ENCODE data around the gene ALDH16A1. TPM values are rescaled to one million over a fixed set of nuclear protein-coding genes. Genes with fewer than 3 reads are reported as not detected.
A peak's percentile ranks its signal among the peaks of the same experiment; 100 is the strongest.

Gene ALDH16A1
- total and polyA plus RNA-seq, 10 of the 15 experiments (the other 5 are each of a cell fraction or from before 2014, with no cell fraction given): 1.7 to 49.3 (median 18.1) TPM

DNA sequence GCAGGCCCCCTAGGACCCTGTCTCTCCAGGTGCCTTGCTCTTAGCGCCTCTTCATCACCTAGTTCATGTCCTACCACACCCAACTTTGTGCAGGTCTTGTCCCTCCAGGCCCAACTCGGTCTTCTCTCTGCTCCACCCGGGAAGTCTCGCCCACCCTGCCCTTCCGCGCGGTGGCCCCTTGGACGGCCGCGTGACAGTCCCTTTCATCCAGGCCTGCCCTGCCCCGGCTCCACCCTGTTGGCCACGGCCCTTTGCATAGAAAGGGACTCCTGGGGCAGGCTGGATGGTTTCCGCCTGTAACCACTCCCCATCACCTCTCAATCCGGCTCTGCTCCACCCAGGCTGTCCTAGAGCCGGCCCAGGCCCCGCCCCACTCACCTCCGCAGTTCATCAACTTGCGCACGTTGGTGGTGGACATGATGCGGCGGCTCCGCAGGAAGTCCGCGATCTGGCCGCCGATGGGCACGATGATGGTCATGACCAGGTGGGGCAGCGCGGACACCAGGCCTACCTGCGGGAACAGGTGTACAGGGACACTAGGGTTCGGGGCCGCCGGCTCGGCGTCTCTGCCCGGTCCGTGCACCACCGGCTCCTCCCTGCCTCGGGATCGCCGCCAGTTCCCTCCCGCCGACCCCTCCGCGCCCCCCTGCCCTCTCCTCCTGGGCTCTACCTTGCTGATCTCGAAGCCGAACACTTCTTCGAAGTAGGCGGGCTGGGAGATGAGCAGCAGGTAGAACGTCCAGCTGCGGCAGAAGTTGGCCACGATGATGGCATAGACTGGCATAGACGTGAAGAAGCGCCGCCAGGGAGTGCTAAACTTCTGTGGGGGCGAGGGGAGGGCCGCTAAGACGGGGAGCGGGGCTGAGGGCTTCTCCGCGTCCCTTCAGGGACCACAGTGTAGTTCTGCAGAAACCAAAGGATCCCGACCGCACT lies 20.6 kb upstream of the ALDH16A1 start:
- ChIA-PET SMC1A (ENCODE audit: uncharacterized antibody, unreplicated experiment) (interaction anchor here (1.2 kb wide), 1 partner anchor 13 kb away, joined by 3 read pairs; no protein-coding TSS in a partner anchor), CTCF (interaction anchor here (0.9 to 1.9 kb wide), 3 partner anchors 30 to 98 kb away, joined by 3 to 5 read pairs (median 3); no protein-coding TSS in a partner anchor), POLR2A (no interaction called here), RAD21 (ENCODE audit: unreplicated experiment) (no interaction called here)
- no peak for DNase-seq (ENCODE audit: low read depth, low spot score)
- no peak for FAIRE-seq
- H3K4me2 ChIP-seq (ENCODE audit: control insufficient read depth, insufficient read depth): no peak overlapping the region
- H2AFZ ChIP-seq (ENCODE audit: control insufficient read depth, low read depth, low read length): no peak overlapping the region
- H3K79me2 ChIP-seq (ENCODE audit: control insufficient read depth, insufficient read depth, low read length): no peaks in the 10 kb centered on the region
- no peaks in the 10 kb centered on the region for H3K36me3 ChIP-seq (ENCODE audit: control insufficient read depth in 2 of 2, insufficient read depth in 2 of 2, low read length in 1 of 2)
- H3K4me3 ChIP-seq: no peak overlapping the region
- no peaks in the 10 kb centered on the region; the same call in 1 of the 2 replicates for H3K4me1 ChIP-seq (ENCODE audit: control insufficient read depth, insufficient read depth, low read length)
- 12% methylated on average over 47 of the region's 63 CpGs for WGBS (ENCODE audit: insufficient coverage, insufficient replicate concordance, low lambda C conversion rate, missing lambda C conversion rate)
- in situ Hi-C loops (cut with MboI): no loop called here
- no peaks in the 10 kb centered on the region for H3K9me3 ChIP-seq (replicated peaks; ENCODE audit: control insufficient read depth, insufficient read depth, low read length)
- H3K27ac ChIP-seq (ENCODE audit: control insufficient read depth, insufficient read depth): no peak overlapping the region
- no peaks in the 10 kb centered on the region for H4K20me1 ChIP-seq (ENCODE audit: control insufficient read depth, insufficient read depth)
- peaks cover 7 to 14% of the 10 kb centered on the region in 2 experiments for H3K27me3 ChIP-seq (replicated peaks in 1 of 2; ENCODE audit: control insufficient read depth in 2 of 2, insufficient read depth in 2 of 2, low read length in 1 of 2)
- intact Hi-C loops (cut with micrococcal nuclease; ENCODE audit: unreplicated experiment): no loop called here
- no TSS peak for BruUV-seq (replicated peaks)
- no peak for TF ChIP-seq CHD2 (IDR thresholded peaks at IDR 0.05; ENCODE audit: borderline replicate concordance, low read depth, low read length)
- no peak for TF ChIP-seq POU2F2 (IDR thresholded peaks at IDR 0.05; ENCODE audit: borderline replicate concordance, low read depth, low read length)
- no peak for TF ChIP-seq JUNB (IDR thresholded peaks at IDR 0.05)
- TF ChIP-seq HCFC1 (IDR thresholded peaks at IDR 0.05; ENCODE audit: low read length): no peak
- no peak for TF ChIP-seq HDAC6 (IDR thresholded peaks at IDR 0.05; ENCODE audit: unreplicated experiment)
- no peak for TF ChIP-seq JUND (IDR thresholded peaks at IDR 0.05; ENCODE audit: low read depth, low read length)
- TF ChIP-seq CBX3 (IDR thresholded peaks at IDR 0.05; ENCODE audit: borderline replicate concordance, low read depth): no peak
- no peak for TF ChIP-seq ZBED1 (IDR thresholded peaks at IDR 0.05; ENCODE audit: borderline replicate concordance)
- TF ChIP-seq RFX5 (IDR thresholded peaks at IDR 0.05; ENCODE audit: low read depth, low read length): no peak
- TF ChIP-seq, protein P1, sequence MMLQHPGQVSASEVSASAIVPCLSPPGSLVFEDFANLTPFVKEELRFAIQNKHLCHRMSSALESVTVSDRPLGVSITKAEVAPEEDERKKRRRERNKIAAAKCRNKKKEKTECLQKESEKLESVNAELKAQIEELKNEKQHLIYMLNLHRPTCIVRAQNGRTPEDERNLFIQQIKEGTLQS (IDR thresholded peaks at IDR 0.05; ENCODE audit: borderline replicate concordance, extremely low read depth, low read depth, low read length): no peak
- TF ChIP-seq, protein P2, sequence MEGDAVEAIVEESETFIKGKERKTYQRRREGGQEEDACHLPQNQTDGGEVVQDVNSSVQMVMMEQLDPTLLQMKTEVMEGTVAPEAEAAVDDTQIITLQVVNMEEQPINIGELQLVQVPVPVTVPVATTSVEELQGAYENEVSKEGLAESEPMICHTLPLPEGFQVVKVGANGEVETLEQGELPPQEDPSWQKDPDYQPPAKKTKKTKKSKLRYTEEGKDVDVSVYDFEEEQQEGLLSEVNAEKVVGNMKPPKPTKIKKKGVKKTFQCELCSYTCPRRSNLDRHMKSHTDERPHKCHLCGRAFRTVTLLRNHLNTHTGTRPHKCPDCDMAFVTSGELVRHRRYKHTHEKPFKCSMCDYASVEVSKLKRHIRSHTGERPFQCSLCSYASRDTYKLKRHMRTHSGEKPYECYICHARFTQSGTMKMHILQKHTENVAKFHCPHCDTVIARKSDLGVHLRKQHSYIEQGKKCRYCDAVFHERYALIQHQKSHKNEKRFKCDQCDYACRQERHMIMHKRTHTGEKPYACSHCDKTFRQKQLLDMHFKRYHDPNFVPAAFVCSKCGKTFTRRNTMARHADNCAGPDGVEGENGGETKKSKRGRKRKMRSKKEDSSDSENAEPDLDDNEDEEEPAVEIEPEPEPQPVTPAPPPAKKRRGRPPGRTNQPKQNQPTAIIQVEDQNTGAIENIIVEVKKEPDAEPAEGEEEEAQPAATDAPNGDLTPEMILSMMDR (IDR thresholded peaks at IDR 0.05 in 2 of 3, conservative IDR thresholded peaks at IDR 0.05 in 1 of 3; ENCODE audit: control insufficient read depth in 2 of 3, extremely low read depth in 1 of 3, insufficient read depth in 1 of 3, low read depth in 3 of 3, low read length in 3 of 3): no peak
- TF ChIP-seq NRF1 (conservative IDR thresholded peaks at IDR 0.05; ENCODE audit: low read depth, low read length): no peak
- TF ChIP-seq RCOR1 (conservative IDR thresholded peaks at IDR 0.05; ENCODE audit: low read depth, low read length): no peak
- TF ChIP-seq MAX (IDR thresholded peaks at IDR 0.05; ENCODE audit: low read depth, low read length): no peak
- no peak for TF ChIP-seq SMC3 (IDR thresholded peaks at IDR 0.05; ENCODE audit: borderline replicate concordance, low read length)
- no peak for TF ChIP-seq FOXK2 (IDR thresholded peaks at IDR 0.05)
- ATAC-seq: 0 out of 3 replicates have a peak, but pooled peaks have one; percentile 27
- no peak overlapping the region for H3K9ac ChIP-seq (ENCODE audit: control insufficient read depth, insufficient read depth, low read length)

All from GM12878 (cell line).